GM23338 (cell line): Measurements from ENCODE around the gene NUDT12. TPM values are rescaled to one million over a fixed set of nuclear protein-coding genes. Genes with fewer than 3 reads are reported as not detected.

ENCODE experiments used
- ATAC-seq: fragments of 200-7000 bp; cut with Tn5 transposase; 3 replicates; pipeline ENCODE4 v1.9.1; 2020
- DNase-seq: peaks from one replicate; pipeline ENCODE4 v3.0.0-alpha.2; 2015; ENCODE audit warnings: low spot score
- H2AFZ ChIP-seq: fragments of 200-600 bp; sonication (generic); 2 replicates; pipeline ENCODE4 v1.8.0; 2016; ENCODE audit warnings: antibody characterized with exemption, mild to moderate bottlenecking, moderate library complexity
- H3F3A ChIP-seq: fragments of 200-600 bp; sonication (generic); replicated peaks from 2 replicates; pipeline ENCODE4 v1.8.0; 2017; ENCODE audit warnings: antibody characterized with exemption, mixed run types, low read depth
- H3K27ac ChIP-seq: fragments of 200-600 bp; sonication (generic); 2 replicates; pipeline ENCODE4 v1.6.1; 2016; ENCODE audit warnings: low read depth
- H3K27me3 ChIP-seq: fragments of 200-600 bp; sonication (generic); 2 replicates; pipeline ENCODE4 v1.8.0; 2016; ENCODE audit warnings: mild to moderate bottlenecking, mixed run types, moderate library complexity; ENCODE audit not compliant: insufficient read depth
- H3K36me3 ChIP-seq: fragments of 200-600 bp; sonication (generic); 2 replicates; pipeline ENCODE4 v1.8.0; 2016; ENCODE audit warnings: mild to moderate bottlenecking; ENCODE audit not compliant: insufficient read depth
- H3K4me1 ChIP-seq: fragments of 200-600 bp; sonication (generic); 2 replicates; pipeline ENCODE4 v1.8.0; 2016; ENCODE audit warnings: mild to moderate bottlenecking, moderate library complexity; ENCODE audit not compliant: insufficient read depth
- H3K4me2 ChIP-seq: fragments of 200-600 bp; sonication (generic); 2 replicates; pipeline ENCODE4 v1.7.1; 2017; ENCODE audit warnings: mixed run types
- H3K4me3 ChIP-seq: fragments of 200-600 bp; sonication (generic); 2 replicates; pipeline ENCODE4 v1.6.1; 2016; ENCODE audit warnings: mixed run types
- H3K79me2 ChIP-seq: fragments of 200-600 bp; sonication (generic); replicated peaks from 2 replicates; pipeline ENCODE4 v1.8.0; 2017; ENCODE audit warnings: mild to moderate bottlenecking; ENCODE audit not compliant: insufficient read depth
- H3K9me2 ChIP-seq: fragments of 200-600 bp; sonication (generic); 2 replicates; pipeline ENCODE4 v1.8.0; 2017; ENCODE audit not compliant: insufficient read depth
- H4K20me1 ChIP-seq: fragments of 200-600 bp; sonication (generic); replicated peaks from 2 replicates; pipeline ENCODE4 v1.8.0; 2017; ENCODE audit warnings: mild to moderate bottlenecking; ENCODE audit not compliant: insufficient read depth
- H3K27ac Mint-ChIP-seq: 2 replicates; pipeline ENCODE4 v1.8.0; 2020; ENCODE audit warnings: inconsistent platforms, mild to moderate bottlenecking, moderate library complexity, mixed read lengths
- H3K27me3 Mint-ChIP-seq: 3 replicates; pipeline ENCODE4 v1.8.0; 2022; ENCODE audit warnings: low read depth, mild to moderate bottlenecking, moderate library complexity, mixed read lengths, inconsistent platforms; ENCODE audit not compliant: insufficient read depth, poor library complexity
- H3K36me3 Mint-ChIP-seq: 3 replicates; pipeline ENCODE4 v1.8.0; 2021; ENCODE audit warnings: low read depth, mild to moderate bottlenecking, inconsistent platforms, moderate library complexity, mixed read lengths
- H3K4me1 Mint-ChIP-seq: 3 replicates; pipeline ENCODE4 v1.8.0; 2020; ENCODE audit warnings: mild to moderate bottlenecking, inconsistent platforms, mixed read lengths
- H3K4me3 Mint-ChIP-seq: 3 replicates; pipeline ENCODE4 v1.8.0; 2021; ENCODE audit warnings: moderate library complexity, mild to moderate bottlenecking, inconsistent platforms, mixed read lengths
- H3K9me3 Mint-ChIP-seq: 3 replicates; pipeline ENCODE4 v1.8.0; 2020; ENCODE audit warnings: moderate library complexity, mild to moderate bottlenecking, inconsistent platforms, mixed read lengths
- CTCF ChIP-seq, 2 experiments: fragments of 200-600 bp in 1 of 2; sonication (generic) in 1 of 2; conservative IDR thresholded peaks; 2 replicates each; pipeline versions ENCODE4 v1.5.1 to v1.6.1; 2016 to 2017; ENCODE audit warnings: antibody characterized with exemption in 2 of 2, low read depth in 2 of 2, mild to moderate bottlenecking in 2 of 2, moderate library complexity in 1 of 2
- ETS1 ChIP-seq: IDR thresholded peaks from 2 replicates; pipeline ENCODE4 v1.6.1; 2016; ENCODE audit warnings: antibody characterized with exemption
- EZH2phosphoT487 ChIP-seq: fragments of 200-600 bp; sonication (generic); IDR thresholded peaks from one replicate; pipeline ENCODE4 v1.8.1; 2018; ENCODE audit warnings: antibody characterized with exemption; ENCODE audit not compliant: unreplicated experiment
- JUNB ChIP-seq: IDR thresholded peaks from one replicate; pipeline ENCODE4 v1.6.1; 2016; ENCODE audit warnings: antibody characterized with exemption; ENCODE audit not compliant: unreplicated experiment
- NANOG ChIP-seq: IDR thresholded peaks from 2 replicates; pipeline ENCODE4 v1.6.1; 2016; ENCODE audit warnings: antibody characterized with exemption, borderline replicate concordance
- REST ChIP-seq: IDR thresholded peaks from one replicate; pipeline ENCODE4 v1.6.1; 2018; ENCODE audit warnings: antibody characterized with exemption; ENCODE audit not compliant: unreplicated experiment
- ZNF114 ChIP-seq: fragments of 250-450 bp; sonication (Bioruptor Pico); IDR thresholded peaks from 2 replicates; pipeline ENCODE4 v1.5.0; 2020; ENCODE audit warnings: mild to moderate bottlenecking, moderate library complexity
- polyA plus RNA-seq: library from polyadenylated mRNA; unstranded; fragments of >200 nt; fragmentation: Nextera tagmentation; extraction: Ambion mirVana; gene quantifications from 2 replicates; pipeline ENCODE4 v1.2.1, GENCODE V29; 2016
- total RNA-seq: library from RNA; depleted of rRNA; stranded (reverse); fragments of >200 nt; shearing (Covaris generic); gene quantifications from 2 replicates; pipeline ENCODE4 v1.2.3, GENCODE V29; 2014

The NUDT12 gene
- total and polyA plus RNA-seq, 2 experiments from 2014 or later = 11.5 to 12.8 TPM

GRCh38 chr5:103587185-103587748, 24.7 kb upstream of the NUDT12 start:
- no peak overlapping the region for H3K27ac ChIP-seq
- no peaks in the 10 kb centered on the region for H3K9me2 ChIP-seq
- H2AFZ ChIP-seq = no peak overlapping the region
- H4K20me1 ChIP-seq = no peaks in the 10 kb centered on the region
- H3F3A ChIP-seq = no peaks in the 10 kb centered on the region
- ATAC-seq = no peak
- no peaks in the 10 kb centered on the region for H3K36me3 ChIP-seq
- Mint-ChIP-seq H3K27ac (no peak overlapping the region), H3K36me3 (no peaks in the 10 kb centered on the region), H3K4me3 (no peak overlapping the region), H3K27me3 (no peaks in the 10 kb centered on the region), H3K4me1 (no peaks in the 10 kb centered on the region), H3K9me3 (no peaks in the 10 kb centered on the region)
- no peaks in the 10 kb centered on the region for H3K4me1 ChIP-seq
- TF ChIP-seq CTCF (conservative IDR thresholded peaks at IDR 0.05; ENCODE audit: low read depth in 2 of 2) (peak in 1 of 2 experiments; percentile 69), NANOG (no peak)
- H3K79me2 ChIP-seq = no peaks in the 10 kb centered on the region
- DNase-seq = peak; percentile 47
- H3K4me3 ChIP-seq = no peak overlapping the region
- H3K27me3 ChIP-seq = no peaks in the 10 kb centered on the region
- no peak overlapping the region for H3K4me2 ChIP-seq

GRCh38 chr5:103582364-103582763, 19.8 kb upstream of the NUDT12 start:
- Histone ChIP-seq H3K79me2 (no peaks in the 10 kb centered on the region), H3K4me1 (0 out of 2 replicates have a peak, but pooled peaks cover 10% of the 10 kb centered on the region), H3K4me2 (no peak overlapping the region), H2AFZ (no peak overlapping the region), H3F3A (no peaks in the 10 kb centered on the region), H4K20me1 (no peaks in the 10 kb centered on the region), H3K36me3 (no peaks in the 10 kb centered on the region), H3K4me3 (no peak overlapping the region), H3K9me2 (no peaks in the 10 kb centered on the region), H3K27ac (no peak overlapping the region), H3K27me3 (no peaks in the 10 kb centered on the region)
- H3K4me1 Mint-ChIP-seq = peaks cover 6% of the 10 kb centered on the region; the same call in 2 of the 3 replicates
- peak; percentile 71 to 86 for TF ChIP-seq CTCF (conservative IDR thresholded peaks at IDR 0.05; ENCODE audit: low read depth in 2 of 2)
- TF ChIP-seq JUNB = no peak
- TF ChIP-seq NANOG = no peak
- H3K9me3 Mint-ChIP-seq = no peaks in the 10 kb centered on the region
- peak; percentile 74 for DNase-seq
- no peaks in the 10 kb centered on the region for H3K36me3 Mint-ChIP-seq
- H3K4me3 Mint-ChIP-seq = no peak overlapping the region
- H3K27me3 Mint-ChIP-seq = no peaks in the 10 kb centered on the region
- no peak for ATAC-seq
- H3K27ac Mint-ChIP-seq = no peak overlapping the region

GRCh38 chr5:103573411-103573810, 10.8 kb upstream of the NUDT12 start:
- Histone ChIP-seq H3K4me1 (peaks cover 22% of the 10 kb centered on the region; the same call in 1 of the 2 replicates), H3K79me2 (no peaks in the 10 kb centered on the region), H3K27me3 (no peaks in the 10 kb centered on the region), H3K9me2 (no peaks in the 10 kb centered on the region), H3F3A (no peaks in the 10 kb centered on the region), H3K4me3 (no peak overlapping the region), H2AFZ (no peak overlapping the region), H3K4me2 (no peak overlapping the region), H4K20me1 (no peaks in the 10 kb centered on the region), H3K36me3 (no peaks in the 10 kb centered on the region), H3K27ac (no peak overlapping the region)
- ATAC-seq (peak; percentile 97), DNase-seq (peak; percentile 78)
- Mint-ChIP-seq H3K36me3 (no peaks in the 10 kb centered on the region), H3K27ac (peak overlapping the region; percentile 6; the same call in 1 of the 2 replicates), H3K4me1 (peaks cover 29% of the 10 kb centered on the region), H3K27me3 (no peaks in the 10 kb centered on the region), H3K9me3 (no peaks in the 10 kb centered on the region), H3K4me3 (no peak overlapping the region)
- TF ChIP-seq ZNF114 (CRISPR knock-in tag) (no peak), CTCF (conservative IDR thresholded peaks at IDR 0.05; ENCODE audit: low read depth in 2 of 2) (no peak), REST (no peak), ETS1 (no peak), EZH2phosphoT487 (no peak)
